ENCODE results near the gene RALBP1.

Gene RALBP1

DNA sequence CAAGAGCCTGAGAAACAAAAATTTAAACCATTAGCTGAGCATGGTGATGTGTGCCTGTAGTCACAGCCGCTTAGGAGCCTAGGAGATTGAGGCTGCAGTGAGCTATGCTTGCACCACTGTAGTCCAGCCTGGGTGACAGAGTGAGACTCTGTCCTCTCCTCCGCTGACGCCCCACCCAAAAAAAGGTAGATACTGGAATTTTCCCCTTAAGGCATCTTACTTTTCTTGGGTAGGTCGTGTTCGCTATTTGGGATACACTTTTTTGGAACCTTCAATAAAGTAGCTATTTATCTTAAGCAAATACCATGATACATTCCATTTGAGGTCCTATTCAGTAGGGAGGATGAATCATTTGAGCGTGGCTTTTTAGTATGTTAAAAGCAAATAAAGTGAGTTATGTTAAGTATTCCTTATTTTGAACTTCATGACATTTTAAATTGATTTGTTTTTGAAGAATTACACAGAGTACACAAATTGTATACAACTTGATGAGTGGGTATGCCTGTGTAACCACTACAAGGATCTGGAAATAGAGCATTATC is 38.7 kb downstream of the RALBP1 start:
- no peak for DNase-seq

GRCh38 chr18:9516437-9517064 is 41.2 kb downstream of the RALBP1 start:
- DNase-seq: no peak

GRCh38 chr18:9517869-9518268 is 42.6 kb downstream of the RALBP1 start:
- no peak for DNase-seq

DNA sequence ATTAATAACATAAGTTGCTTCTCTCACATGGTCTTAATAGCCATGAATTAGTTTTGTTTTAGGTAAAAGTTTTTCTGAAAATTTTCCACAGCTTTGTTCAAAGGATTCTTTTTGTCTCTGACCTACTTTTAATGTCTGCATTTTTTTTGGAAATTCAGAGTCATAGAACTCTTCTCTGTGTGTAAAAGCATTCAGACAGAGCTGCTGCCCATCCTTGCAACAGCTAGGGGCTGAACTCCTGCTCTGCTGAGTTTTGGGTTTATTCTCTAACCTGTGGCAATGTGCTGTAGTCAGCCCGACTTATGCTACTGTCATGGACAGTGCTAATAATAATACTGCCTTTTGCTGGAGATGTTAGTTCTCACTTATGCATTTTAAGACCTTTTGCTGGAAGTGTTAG is 44.1 kb downstream of the RALBP1 start:
- DNase-seq: no peak

GRCh38 chr18:9520666-9521065 is 45.4 kb downstream of the RALBP1 start:
- no peak for DNase-seq

GRCh38 chr18:9521770-9522169 is 46.5 kb downstream of the RALBP1 start:
- no peak for DNase-seq

DNA sequence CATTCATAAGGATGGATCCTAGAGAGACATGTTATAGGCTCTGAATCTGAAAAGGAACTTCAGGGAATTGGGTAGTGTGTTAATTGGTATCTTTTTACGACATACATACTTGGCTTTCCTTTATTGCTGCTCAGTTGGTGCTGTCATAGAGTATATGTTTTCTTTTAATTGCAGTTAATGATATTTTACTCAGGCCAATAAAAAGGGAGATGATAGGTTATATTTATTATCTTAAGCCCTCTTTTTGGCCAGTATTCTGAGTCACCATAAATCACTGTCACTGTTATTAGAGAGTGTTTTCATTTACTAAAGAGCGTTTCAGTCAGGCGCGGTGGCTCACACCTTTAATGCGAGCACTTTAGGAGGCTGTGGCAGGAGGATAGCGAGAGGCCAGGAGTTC is 47.6 kb downstream of the RALBP1 start:
- DNase-seq: no peak

- no peak for DNase-seq
Measured at GRCh38 chr18:9526458-9526857, 51.1 kb downstream of the RALBP1 start.

GRCh38 chr18:9530226-9531009 is 55.1 kb downstream of the RALBP1 start:
- DNase-seq: no peak

- no peak for DNase-seq
Measured at GRCh38 chr18:9531791-9532410, 56.6 kb downstream of the RALBP1 start.

- DNase-seq: no peak
Measured at GRCh38 chr18:9534844-9535243, 59.5 kb downstream of the RALBP1 start.

GRCh38 chr18:9535430-9535991 is 60.2 kb downstream of the RALBP1 start:
- no peak for DNase-seq

DNA sequence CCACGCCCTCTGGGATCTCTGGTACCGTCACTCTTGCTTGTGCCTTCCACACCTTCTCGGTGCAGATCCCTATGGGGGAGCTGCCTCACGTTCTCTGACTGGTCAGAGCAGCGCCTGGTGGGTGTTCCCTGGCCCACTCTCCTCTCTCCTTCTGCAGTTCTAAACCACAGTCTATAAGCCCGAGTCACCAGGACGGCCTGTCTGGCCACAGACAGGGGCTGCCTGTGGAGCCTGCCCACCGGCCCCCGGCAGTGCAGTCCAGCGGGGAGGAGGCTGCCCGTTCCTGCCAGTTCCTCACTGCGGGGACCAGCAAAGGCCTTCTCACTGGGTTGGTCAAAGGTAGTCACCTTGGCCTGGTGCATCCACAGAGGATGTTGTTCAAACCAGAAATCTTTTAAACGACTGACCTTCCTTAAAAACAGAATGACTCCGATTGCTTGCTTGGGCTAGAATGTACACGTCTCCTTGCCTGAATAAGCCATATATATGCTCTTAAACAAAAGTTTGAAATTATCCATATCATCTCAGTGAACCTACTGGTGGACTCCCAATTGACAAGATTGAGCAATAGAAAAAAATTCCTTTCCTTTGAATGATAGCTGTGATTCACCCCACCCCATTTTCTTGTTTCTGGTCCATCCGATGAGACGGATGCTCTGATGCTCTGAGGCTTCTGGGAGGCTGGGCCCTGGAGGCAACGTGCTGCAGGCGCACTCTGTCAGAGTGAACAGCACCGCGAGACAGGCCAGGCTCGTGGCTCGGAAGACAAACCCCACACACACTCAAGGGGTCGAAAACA is 61.2 kb downstream of the RALBP1 start:
- DNase-seq: no peak

- DNase-seq: no peak
Measured at GRCh38 chr18:9537677-9538076, 62.4 kb downstream of the RALBP1 start.

DNA sequence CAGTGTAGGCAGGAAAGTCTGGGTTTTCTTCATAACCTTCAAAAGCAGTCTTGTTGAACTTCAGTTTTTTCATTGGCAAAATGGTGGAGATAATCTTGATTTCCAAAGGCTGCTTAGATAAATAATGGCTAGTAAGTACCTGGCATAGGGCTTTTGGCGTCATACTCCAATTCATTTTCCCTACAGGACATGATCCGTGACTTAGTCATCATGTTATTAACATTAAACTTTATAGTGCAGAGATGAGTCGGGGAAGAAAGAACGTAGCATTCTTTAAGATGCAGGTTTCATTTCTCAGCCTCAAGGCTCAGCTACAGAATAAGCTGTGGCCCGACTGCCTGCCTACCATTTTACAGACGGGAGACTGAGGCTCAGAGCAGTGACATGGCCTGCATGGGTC is 64.0 kb downstream of the RALBP1 start:
- DNase-seq: no peak

DNA sequence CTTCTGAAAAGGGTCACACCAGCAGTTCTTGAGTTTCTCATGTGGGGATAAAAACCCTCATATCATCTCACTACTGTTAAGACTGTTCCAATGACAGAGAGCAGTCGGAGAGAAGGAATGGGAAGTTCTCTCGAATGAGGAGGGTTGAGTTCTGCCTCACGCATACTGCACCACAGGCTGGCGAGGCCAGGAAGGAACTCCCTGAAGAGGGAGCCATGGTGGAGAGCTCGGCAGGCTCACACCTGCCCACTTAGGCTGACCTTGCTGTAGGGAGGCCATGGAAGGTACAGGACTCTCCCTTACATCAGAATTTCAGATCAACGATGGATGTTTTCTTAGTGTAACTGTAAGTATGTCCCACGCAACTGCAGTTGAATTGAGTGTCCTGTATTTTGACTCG is 64.6 kb downstream of the RALBP1 start:
- no peak for DNase-seq

DNA sequence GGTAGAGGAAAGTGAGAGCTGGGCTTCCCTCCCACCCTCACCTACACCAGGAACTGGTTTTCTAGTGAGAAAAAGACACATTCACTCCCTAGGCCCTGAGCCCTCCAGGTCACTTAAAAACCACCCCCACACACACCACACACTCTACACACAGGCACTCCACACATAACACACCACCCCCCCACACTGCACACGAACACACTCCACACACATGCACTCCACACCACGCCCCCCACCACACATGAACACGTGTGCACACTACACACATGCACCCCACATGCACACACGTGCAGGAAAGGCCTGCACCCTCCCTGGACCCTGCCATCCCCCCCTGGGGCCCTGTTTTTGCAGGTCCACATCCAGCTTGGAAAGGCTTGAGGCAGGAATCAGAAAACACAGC is 67.6 kb downstream of the RALBP1 start:
- DNase-seq: no peak

GRCh38 chr18:9545029-9545428 is 69.7 kb downstream of the RALBP1 start:
- no peak for DNase-seq

GRCh38 chr18:9546468-9546867 is 71.2 kb downstream of the RALBP1 start:
- no peak for DNase-seq

GRCh38 chr18:9547782-9548181 is 72.5 kb downstream of the RALBP1 start:
- DNase-seq: peak; percentile 72

GRCh38 chr18:9549405-9549804 is 74.1 kb downstream of the RALBP1 start:
- no peak for DNase-seq

DNA sequence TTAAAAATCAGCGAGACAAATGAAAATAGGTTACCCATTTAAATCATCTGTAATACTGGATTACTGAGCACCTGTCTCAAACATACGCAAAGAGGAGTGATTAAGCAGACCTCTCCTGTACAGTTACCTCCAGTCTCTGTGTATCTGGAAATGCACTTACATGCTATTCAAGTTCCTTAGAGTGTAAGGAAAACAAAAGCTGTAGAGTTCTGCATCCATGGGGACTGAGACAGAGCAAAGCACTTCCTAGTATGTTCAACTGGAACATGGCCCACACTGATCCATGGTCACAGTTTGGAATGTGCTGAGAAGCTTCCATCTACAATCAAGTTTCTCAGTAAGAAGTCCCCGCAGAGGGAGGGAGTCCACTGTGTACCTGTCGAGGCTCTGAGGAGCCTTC is 75.1 kb downstream of the RALBP1 start:
- no peak for DNase-seq

DNA sequence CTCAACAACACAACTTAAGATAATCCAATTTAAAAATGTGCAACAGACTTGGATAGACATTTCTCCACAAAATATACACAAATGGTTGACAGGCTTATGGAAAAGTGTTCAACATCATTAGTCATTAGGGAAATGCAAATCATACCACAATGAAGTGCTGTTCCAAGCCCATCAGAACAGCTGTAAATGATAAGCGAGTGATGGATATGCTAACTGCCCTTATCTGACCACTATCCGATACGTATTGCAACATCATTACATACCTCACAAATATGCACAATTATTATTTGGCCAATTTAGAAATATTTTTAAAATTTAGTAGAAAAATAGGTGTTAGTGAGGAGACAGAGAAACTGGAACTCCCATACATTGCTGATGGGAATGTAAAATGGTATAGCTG is 76.9 kb downstream of the RALBP1 start:
- no peak for DNase-seq
